HG02885 (cell line): Measurements from ENCODE around the gene GRIN2A.
"Not testable (repeated sequence)": the region's sequence is repeated elsewhere in the genome, so short reads cannot be mapped to it uniquely, and the experiment has no call there.

Experiments used
- ATAC-seq: cut with Tn5 transposase; IDR thresholded peaks from one replicate; pipeline ENCODE4 v1.9.1; 2021; ENCODE audit warnings: mild to moderate bottlenecking; ENCODE audit not compliant: unreplicated experiment, poor library complexity

GRIN2A gene

DNA sequence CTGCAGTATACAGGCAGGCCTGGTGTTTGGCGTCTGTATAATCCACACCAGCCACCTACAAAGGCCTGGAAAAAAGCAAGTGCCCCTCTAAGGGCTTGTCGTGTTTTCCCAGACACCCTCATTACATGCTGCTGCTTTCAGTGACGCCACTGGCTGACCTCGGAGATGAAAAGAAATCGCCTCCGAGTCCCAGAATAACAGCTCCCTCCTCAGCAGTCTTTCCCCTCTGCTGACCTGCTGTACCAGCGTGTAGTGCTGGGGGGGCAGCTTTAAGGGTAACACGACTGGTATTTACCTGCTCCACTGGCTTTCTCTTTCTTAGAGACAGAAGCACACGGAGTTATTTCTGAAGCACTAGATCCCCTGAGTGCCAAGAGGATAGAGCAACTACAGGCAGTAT lies 296.8 kb downstream of the GRIN2A start:
- ATAC-seq: no peak

DNA sequence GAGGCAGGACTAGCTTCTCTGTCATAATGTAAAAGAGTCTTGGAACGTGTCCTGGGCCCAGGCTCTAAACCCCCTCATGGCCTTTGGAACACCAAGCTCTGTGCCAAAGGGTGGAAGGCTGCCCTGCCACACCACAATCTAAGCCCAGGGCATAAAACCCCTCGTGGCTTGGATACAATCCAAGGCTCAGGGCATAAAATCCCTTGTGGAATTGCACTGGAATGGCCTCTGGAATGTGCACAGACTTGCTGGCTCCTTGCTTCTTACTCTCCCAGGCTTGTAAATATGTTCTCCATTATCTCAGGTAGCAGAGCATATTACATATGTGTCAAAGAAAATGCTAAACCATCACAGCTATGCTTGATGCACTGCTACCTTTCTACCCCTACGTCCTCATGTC lies 306.2 kb downstream of the GRIN2A start:
- not testable (repeated sequence) for ATAC-seq

DNA sequence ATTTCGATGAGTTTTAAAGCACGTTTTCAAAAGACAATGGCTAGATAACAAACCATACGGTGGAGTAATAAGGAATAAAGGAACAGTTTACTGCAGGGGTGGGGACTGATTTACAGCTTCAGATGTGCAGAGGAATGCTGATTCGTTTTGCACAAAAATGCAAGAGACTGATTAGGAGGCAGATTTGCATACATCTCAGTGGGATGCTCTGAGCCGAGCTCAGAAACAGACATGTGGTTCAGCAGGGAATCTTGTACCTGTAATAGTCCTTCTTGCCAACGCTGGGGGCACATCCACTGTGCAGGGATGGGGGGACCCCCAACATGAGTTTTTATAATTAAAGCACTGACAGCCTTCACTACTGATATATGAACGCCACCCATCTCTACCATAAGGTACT lies 308.0 kb downstream of the GRIN2A start:
- no peak for ATAC-seq

DNA sequence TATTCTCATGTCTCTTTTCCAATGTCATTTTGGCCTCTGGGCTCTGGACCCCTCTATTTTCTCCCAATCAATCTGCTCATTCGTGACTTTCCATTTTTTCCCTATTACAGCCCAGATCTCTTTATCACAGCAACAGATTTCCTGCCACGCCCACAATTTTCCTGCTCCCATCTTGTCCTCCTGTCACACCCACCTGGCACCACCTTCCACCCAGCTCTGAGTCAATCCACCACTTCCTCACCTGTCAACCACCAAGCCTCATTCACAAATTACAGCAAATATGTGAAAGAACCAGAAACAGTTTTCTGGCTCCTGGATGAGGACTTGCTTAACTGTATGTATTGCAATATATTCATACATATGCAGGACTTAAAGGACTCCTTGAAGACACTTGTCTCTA lies 311.3 kb downstream of the GRIN2A start:
- ATAC-seq: no peak

DNA sequence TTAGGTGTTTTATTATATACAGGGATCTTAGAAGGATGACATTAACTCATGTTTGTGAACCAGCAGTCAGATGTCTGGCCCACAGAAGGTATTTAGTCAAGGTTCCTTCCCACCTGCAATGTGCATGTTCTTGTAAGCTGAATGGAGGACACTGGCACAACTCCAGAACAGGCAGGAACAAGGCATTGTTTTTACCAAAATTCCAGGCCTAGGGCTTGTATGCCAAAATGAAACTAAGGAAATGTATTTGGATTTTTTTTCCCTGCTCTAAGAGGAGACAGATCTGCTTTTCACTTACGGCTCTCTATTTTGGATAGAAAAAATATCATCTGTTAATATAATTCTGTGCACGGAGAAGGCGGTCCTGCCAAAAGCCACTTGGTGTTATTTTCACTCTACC lies 312.5 kb downstream of the GRIN2A start:
- no peak for ATAC-seq

DNA sequence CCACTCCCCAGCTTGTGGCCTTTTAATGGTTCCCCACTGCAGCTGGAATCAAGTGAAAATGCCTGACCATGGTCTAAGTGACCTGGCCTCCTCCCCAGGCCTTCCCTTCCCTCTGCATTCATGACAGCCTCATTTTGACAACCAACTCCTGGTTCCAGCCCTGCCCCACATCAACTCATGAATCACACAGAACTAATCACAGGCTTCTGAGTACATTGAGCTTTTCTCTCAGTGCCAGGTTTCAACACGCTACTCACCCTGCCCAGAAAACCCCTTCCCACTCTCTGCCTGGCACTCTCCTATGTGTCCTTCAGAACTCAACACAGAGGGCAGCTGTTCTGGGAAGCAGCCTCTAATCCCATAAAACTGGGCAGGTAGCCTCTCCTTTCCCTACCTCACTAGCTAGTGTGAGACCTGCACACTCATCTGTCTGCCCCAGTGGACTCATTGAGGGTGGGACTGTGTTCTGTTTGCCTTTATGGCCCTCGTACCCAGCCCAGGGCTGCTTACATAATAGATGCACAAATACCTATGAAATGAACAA lies 313.6 kb downstream of the GRIN2A start:
- no peak for ATAC-seq

DNA sequence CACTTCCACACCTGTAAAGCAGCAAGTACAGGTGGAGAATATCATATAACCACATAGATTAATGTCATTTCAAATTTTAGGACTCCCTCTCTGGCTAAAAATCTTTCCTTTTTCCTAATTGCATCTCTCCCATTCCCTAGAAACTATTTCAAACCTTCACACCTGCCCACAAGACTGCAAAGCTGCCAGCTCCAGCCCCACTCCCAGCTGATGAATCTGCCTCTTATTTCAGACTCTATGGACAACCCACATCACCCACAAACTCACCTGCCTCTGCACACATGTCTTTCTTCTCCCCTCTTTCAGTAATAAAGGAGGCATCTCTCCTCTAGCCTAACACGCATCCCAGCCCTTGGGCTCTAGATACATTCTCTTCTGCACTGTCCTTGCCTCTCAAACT lies 315.1 kb downstream of the GRIN2A start:
- no peak for ATAC-seq

DNA sequence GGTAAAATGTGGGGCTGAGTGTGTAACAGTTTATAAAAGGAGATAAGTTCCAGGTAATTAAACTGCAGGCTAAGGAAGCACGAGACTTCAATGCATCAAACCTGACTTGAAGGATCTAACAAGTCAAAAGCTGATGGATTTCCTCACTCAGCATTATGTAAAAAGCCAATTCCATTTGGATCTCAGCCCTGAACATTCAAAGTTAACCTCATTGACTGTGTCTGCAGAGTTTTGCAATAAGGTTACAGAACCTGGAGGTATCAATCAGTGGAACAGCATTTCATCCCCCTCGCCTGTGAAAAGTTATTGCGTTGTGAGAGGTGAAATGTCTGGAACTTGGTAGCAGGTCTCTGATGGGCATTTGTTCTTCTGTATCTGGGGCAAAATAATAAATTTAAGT lies 317.8 kb downstream of the GRIN2A start:
- no peak for ATAC-seq

DNA sequence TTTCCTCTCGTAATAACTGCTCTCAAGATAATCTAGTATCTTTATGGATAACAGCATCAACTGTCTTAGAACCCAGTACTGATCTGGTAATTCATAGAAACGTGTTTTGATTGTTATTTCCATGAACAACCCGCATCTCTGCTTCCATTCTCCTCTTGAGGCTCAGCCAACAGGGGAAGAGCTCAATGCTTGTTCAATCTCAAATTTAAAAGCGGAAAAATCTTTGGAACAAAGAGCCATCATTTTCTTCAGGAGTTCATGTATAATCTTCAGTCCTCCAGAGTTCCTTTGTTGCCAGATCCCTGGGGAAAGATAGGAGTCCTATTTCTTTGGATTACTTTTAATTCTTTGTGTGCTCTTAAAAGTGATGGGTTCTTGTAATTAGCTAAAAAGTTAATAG lies 319.9 kb downstream of the GRIN2A start:
- ATAC-seq: no peak

DNA sequence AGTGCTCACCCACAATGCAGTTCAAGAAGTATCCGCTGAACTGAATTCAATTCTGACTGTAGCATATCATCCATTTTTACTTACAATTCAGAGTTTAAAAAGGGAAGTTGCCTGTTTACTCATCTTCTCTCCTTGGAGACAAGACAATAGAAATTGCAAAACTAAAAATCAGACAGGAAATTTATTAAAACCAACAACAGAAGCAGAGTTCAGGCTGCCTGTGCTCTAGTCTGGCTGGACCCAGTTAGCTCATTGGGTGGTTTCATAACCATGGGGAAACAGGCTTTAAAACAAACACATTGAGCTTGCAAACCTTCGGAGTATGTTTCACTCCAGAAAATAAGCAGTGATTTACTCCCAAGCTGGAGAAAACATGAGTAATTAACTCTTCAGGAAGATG lies 321.4 kb downstream of the GRIN2A start:
- no peak for ATAC-seq

DNA sequence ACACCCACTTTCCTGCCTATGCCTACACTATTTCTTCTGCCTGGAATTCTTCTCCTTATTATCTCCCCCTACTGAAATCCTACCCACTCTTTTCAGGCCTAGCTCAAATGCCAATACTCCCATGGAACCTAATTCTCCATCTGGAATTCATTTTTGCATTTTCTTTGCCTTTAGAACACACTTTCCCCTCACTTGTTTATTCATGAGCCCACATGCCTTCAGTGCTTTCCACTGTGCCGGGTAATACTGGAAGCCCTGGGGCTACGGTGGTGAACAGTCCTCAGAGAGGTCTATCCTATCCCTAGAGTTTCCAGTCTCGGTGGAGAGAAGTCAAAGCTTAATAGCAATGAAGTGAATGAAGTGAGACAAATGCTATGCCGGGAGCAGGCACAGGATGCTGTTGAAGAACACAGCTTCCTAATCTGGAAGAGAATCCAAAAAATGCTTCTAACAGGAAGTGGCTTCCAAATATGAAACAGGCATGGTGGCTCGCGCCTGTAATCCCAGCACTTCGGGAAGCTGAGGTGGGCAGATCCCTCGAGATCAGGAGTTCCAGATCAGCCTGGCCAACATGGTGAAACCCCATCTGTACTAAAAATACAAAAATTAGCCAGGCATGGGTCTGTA lies 322.4 kb downstream of the GRIN2A start:
- ATAC-seq: no peak

DNA sequence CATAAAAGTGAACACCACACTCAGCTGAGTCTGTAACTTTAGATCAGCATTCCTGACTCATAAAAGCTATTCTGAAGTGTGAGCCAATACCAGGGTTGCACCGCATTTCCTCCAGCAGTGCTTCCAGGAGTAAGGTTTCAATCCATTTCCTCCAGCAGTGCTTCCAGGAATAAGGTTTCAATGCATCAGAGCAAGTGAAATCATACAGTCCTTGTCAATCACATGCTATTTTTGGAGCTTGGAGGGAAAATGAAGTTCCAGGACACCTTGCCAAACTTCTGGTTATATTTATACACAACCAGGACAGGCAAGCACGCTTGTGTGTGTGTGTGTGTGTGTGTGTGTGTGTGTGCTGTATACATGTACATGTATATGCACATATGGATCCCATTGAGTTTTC lies 327.6 kb downstream of the GRIN2A start:
- no peak for ATAC-seq

DNA sequence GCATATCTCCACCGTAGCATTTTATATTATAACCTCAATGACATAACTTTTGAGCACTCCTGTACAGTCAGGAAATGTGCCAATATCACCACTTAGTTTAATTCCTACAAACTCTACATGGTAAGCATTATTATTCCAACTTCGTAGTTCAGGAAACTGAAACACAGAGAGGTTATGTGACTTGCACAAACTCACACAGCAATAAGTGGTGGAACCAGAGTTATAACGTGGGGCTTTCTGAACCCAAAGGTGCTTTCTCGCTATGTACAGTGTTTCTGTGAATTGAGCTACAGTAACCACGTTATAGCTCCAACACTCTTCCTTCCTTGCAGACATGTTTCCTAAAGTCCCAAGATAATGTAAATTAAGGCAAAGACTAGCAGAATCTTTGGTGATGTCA lies 330.2 kb downstream of the GRIN2A start:
- ATAC-seq: no peak

DNA sequence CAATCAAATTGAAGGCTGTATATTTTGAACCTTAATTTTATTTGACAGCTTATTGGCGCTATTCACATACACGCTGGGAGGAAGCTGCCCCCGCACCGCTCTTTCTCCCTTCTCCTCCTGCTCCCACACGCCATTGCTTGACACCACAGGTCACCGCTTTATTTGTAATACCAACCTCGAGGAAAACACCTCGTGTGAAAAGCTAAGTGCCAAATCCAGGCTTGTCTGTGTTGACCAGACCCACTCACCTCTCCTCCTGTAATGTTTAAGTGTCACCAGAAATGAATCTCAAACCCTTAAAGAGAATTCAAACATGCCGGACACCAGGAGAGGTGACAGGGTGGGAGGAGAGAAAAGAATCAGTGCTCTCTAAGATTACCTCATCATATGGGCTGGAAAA lies 331.4 kb downstream of the GRIN2A start:
- ATAC-seq: no peak

DNA sequence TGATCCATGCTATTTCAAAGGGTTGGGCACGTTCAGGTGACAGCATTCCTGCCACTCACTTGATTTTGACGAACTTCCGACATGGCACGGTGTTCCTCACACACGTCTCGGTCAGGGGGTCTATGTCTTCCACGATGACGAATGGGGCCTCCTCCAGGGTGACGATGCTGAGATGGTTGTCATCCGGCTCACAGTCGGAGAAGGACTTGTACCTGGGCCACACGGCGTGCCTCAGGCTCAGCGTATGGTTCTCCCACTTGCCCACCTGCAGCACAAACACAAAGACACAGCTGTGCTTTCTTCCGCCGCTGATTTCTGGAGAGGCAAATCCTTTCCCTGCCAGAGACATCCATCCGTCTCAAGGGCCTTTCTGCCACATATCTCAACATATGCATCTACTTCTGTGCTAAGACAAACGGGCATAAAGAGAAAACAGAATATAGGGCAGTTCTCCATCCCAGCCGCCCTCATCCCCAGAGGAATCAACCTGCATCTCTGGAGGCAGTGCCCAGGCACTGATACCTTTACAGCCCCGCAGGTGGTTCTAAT lies 332.5 kb downstream of the GRIN2A start:
- no peak for ATAC-seq

DNA sequence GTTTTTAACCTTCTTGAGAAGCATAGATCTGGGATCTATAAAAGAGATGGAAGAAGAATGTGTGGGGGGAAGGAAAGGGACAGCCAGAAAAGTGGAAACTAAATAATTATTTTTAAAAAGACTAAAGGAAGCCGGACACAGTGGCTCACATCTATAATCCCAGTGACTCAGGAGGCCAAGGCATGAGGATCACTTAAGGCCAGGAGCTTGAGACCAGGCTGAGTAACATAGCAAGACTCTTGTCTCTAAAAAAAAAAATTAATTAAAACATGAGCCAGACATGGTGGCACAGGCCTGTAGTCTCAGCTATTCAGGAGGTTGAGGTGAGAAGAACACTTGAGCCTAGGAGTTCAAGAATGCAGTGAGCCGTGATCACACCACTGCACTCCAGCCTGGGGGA lies 335.1 kb downstream of the GRIN2A start:
- ATAC-seq: no peak

DNA sequence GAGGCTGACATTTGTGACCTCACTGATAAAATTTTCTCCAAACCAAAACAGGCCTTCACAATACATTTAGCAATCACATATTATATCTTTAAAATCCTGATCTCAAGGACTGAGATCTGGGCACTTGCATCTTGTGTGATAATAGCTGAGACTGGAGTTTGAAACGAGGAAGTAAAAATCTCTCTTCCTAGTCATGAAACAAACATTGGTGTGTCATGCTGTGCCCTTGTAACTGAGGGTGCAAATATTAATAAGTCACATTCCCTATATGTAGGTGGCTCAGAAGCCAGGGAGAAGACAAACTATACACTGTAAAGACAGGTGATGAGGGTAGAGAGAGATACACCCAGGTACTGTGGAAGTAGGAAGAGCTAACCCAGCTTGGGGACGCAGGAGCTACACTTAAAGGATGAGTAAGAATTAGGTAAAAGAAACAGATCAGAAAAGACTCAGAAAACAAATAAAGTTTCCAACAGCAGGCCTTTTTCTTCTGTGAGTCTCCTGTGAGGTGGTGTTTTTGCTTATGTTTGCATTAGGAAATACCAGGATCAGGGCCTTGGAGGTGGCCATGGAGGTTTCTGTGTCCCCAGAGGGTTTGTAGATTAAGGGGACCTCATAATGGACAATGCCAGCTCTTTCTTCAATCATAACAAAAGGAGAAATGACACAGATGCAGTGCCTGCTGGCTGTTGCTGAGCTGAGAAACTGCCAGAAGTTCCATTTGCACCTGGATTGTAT lies 335.7 kb downstream of the GRIN2A start:
- ATAC-seq: no peak

DNA sequence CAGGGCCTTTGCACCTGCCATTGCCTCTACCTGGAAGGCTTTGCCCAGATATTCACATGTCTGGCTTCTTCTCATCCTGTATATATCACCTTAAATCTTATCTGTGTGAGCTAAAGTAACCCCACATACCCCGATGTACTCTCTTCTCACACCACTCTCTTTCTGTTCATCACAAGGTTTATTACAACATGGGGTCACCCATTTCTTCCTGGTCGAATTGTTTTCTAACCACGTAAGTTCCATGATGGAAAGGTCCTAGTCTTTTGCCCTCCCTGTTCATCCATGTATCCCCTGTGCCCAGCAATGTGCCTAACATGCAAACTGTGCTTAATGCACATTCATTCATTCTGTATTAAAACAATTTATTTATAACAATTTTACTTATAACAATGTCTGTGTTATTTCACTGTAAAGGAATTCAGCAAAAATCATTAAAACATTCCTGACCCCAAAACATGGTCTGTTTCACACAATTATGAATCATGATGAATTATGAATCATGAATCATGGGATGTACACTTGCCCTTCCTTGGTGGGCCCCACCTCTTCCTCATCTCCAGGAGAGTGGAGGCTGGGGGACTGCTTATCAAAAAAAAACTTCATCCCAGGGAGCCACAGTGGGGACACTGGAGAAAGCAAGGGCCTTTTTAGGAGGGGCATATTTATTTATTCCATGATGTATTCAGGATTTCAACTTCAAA lies 336.4 kb downstream of the GRIN2A start:
- no peak for ATAC-seq

DNA sequence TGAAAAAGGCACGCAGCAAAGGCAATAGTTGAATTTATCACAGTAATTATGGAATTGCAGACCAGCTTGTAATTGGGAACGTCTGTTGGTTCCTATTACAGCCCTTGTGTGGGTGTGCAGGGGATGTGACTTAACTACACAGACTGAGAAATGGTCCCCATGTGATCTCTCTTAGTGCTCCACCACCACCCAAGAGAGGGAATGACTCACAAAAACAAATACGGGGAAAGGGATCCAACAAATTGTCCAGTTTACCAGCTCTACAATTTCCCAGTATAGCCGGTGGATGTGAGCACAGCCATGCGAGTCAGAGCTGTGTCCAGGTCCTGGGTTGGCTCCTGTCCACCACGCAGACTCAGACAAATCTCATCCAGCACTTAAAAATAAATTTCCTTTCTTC lies 337.9 kb downstream of the GRIN2A start:
- no peak for ATAC-seq

DNA sequence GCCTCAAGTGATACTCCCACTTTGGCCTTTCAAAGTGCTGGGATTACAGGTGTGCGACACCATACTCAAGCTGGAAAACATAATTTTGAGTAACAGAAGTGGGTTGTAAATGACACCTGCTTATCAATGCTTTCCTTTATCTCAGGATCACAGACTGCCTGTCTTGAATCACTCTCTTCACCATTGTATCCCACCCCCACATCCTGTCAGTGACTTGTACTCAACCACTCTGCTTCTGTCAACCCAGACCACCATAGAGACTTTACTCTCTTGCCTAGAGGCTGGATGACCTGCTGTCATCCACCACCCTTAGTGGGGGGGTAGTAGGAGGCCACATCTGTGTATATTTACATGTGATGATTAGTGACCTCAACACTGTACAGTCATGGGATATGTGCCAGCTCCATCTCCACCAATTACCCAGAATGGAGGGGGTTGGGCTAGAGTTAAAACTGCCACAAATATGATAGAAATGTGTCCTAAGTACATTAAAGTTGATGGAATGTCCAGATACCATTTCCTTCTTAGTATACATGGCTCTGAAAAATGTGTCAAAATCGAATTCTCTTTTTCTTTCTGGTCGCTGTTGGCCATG lies 338.7 kb downstream of the GRIN2A start:
- ATAC-seq: no peak
